Dermis blood vessel endothelial cell (primary cell): ENCODE data around the gene LRCH2. TPM values are rescaled to one million over a fixed set of nuclear protein-coding genes. Genes with fewer than 3 reads are reported as not detected.

Source experiments
- total RNA-seq: library from RNA; depleted of rRNA; stranded (reverse); fragments of >200 nt; gene quantifications from 2 replicates; pipeline ENCODE4 v1.2.3, GENCODE V29; 2014

Gene LRCH2
- total RNA-seq, 1 donor from 2014 or later: 9.2 TPM

Other genes starting within 250 kb of the LRCH2 start
- 0.23 and 0.34 TPM in 2 replicates for gene IL13RA2, start 216.5 kb downstream of the LRCH2 start, total RNA-seq
- not detected in 2 replicates for gene RBMXL3, start 44.7 kb downstream of the LRCH2 start, total RNA-seq
- gene LUZP4, start 55.6 kb upstream of the LRCH2 start, total RNA-seq: not detected in 2 replicates